K562 (cell line): ENCODE data around the gene SLC2A4RG. TPM values are rescaled to one million over a fixed set of nuclear protein-coding genes. Genes with fewer than 3 reads are reported as not detected.

ENCODE experiments used
- ATAC-seq: fragments of 200-7000 bp; cut with Tn5 transposase; 3 replicates; pipeline ENCODE4 v1.9.1; 2020; ENCODE audit warnings: moderate library complexity
- BruUV-seq: library from RNA; stranded (reverse); fragments of 400-500 nt; replicated peaks from 2 replicates; lab custom pipeline; 2021; lab: Mats Ljungman, UMichigan
- CTCF ChIA-PET: fragments of 300-600 bp; formaldehyde crosslinking; extraction: SDS; loops from one replicate; lab custom pipeline; 2021; ENCODE audit warnings: low intra/inter-chr PET ratio; lab: Yijun Ruan, JAX
- POLR2A ChIA-PET: fragments of 300-600, 350-650 bp; sonication (Branson Sonifier 250); formaldehyde crosslinking; extraction: SDS; loops from one replicate; lab custom pipeline; 2021; ENCODE audit warnings: antibody characterized with exemption, inconsistent platforms; lab: Yijun Ruan, JAX
- DNase-seq, 4 experiments: peaks; one replicate each; pipeline versions ENCODE4 v3.0.0 to v3.0.0-alpha.2; 2011 to 2018; ENCODE audit warnings: low spot score in 3 of 4, mixed read lengths in 3 of 4; ENCODE audit errors: extremely low read depth in 1 of 4
- FAIRE-seq: peaks from 2 replicates; lab custom pipeline; 2011; peaks lifted over from hg19 to GRCh38; lab: Jason Lieb, UNC
- H2AFZ ChIP-seq: 2 replicates; pipeline ENCODE4 v1.6.0; 2011; ENCODE audit warnings: low read depth, low read length, control low read depth, inconsistent platforms
- H3K27ac ChIP-seq: fragments of 200-600 bp; 3 replicates; pipeline ENCODE4 v1.8.0; 2011; ENCODE audit warnings: low read depth, mild to moderate bottlenecking, control low read depth, inconsistent platforms, low read length, moderate library complexity, mixed read lengths; ENCODE audit errors: extremely low read depth
- H3K27me3 ChIP-seq, 2 experiments: fragments of 300-600 bp in 1 of 2; 2 replicates in 1 of 2; 3 replicates in 1 of 2; pipeline versions ENCODE4 v1.6.0 to v1.8.0; 2011; ENCODE audit warnings: inconsistent platforms in 2 of 2, low read length in 2 of 2, mild to moderate bottlenecking in 1 of 2, mixed read lengths in 1 of 2, moderate library complexity in 1 of 2; ENCODE audit not compliant: control insufficient read depth in 2 of 2, insufficient read depth in 2 of 2
- H3K36me3 ChIP-seq: fragments of 300-600 bp; 3 replicates; pipeline ENCODE4 v1.8.0; 2011; ENCODE audit warnings: mild to moderate bottlenecking, low read length, inconsistent platforms; ENCODE audit not compliant: control insufficient read depth, insufficient read depth
- H3K4me1 ChIP-seq, 2 experiments: fragments of 200-600 bp in 1 of 2; replicated peaks in 1 of 2; 2 replicates in 1 of 2; 3 replicates in 1 of 2; pipeline versions ENCODE4 v1.5.1 to v1.8.0; 2011; ENCODE audit warnings: inconsistent platforms in 2 of 2, low read length in 2 of 2, mild to moderate bottlenecking in 1 of 2, mixed read lengths in 1 of 2, moderate library complexity in 1 of 2; ENCODE audit not compliant: control insufficient read depth in 2 of 2, insufficient read depth in 2 of 2
- H3K4me2 ChIP-seq: 2 replicates; pipeline ENCODE4 v1.6.1; 2011; ENCODE audit warnings: low read length, control low read depth, inconsistent platforms, mixed read lengths; ENCODE audit not compliant: insufficient read depth
- H3K4me3 ChIP-seq: fragments of 200-600 bp; sonication (generic), shearing (Covaris generic); 2 replicates; pipeline ENCODE4 v1.5.1; 2016; ENCODE audit warnings: control low read depth, inconsistent platforms
- H3K79me2 ChIP-seq: fragments of 200-600 bp; 3 replicates; pipeline ENCODE4 v1.8.0; 2011; ENCODE audit warnings: low read length, inconsistent platforms; ENCODE audit not compliant: control insufficient read depth, insufficient read depth
- H3K9ac ChIP-seq, 2 experiments: 2 replicates each; pipeline versions ENCODE4 v1.6.0 to v1.6.1; 2011; ENCODE audit warnings: low read depth in 2 of 2, low read length in 2 of 2, control low read depth in 1 of 2, inconsistent platforms in 1 of 2, mild to moderate bottlenecking in 1 of 2, mixed read lengths in 1 of 2; ENCODE audit not compliant: insufficient read depth in 1 of 2
- H3K9me1 ChIP-seq: one replicate; pipeline ENCODE4 v1.6.0; 2011; ENCODE audit warnings: inconsistent platforms, mild to moderate bottlenecking, low read length, moderate library complexity; ENCODE audit not compliant: control insufficient read depth, insufficient read depth
- H3K9me3 ChIP-seq: replicated peaks from 2 replicates; pipeline ENCODE4 v1.5.1; 2011; ENCODE audit warnings: low read depth, low read length, inconsistent platforms; ENCODE audit not compliant: control insufficient read depth, insufficient read depth
- H4K20me1 ChIP-seq: replicated peaks from 2 replicates; pipeline ENCODE4 v1.6.1; 2011; ENCODE audit warnings: low read length, inconsistent platforms, mixed read lengths; ENCODE audit not compliant: control insufficient read depth, insufficient read depth
- POLR2A ChIP-seq: fragments of 450-650 bp; conservative IDR thresholded peaks from 2 replicates; pipeline ENCODE4 v1.6.1; 2016
- RHOXF2B ChIP-seq: fragments of 250-450 bp; sonication (Bioruptor Pico); conservative IDR thresholded peaks from 2 replicates; pipeline ENCODE4 v1.5.1; 2021
- WGBS: fragments of 100-300 bp; shearing (Covaris generic); methylation state at CpG from one replicate; pipeline ENCODE4 v1.1.6; 2016; ENCODE audit warnings: low coverage, mixed read lengths; ENCODE audit not compliant: insufficient coverage; ENCODE audit errors: missing lambda C conversion rate; 5-methylcytosine and 5-hydroxymethylcytosine counted together
- in situ Hi-C: fragments of 300-500 bp; cut with MboI; formaldehyde crosslinking; loops from 4 replicates; pipeline ENCODE4 v1.15.0; 2018; ENCODE audit warnings: inconsistent platforms, mixed read lengths
- intact Hi-C: fragments of 100-400 bp; cut with micrococcal nuclease; formaldehyde crosslinking; loops from 2 replicates; pipeline ENCODE4 v1.14.2; 2022
- polyA plus RNA-seq, 8 experiments: library from polyadenylated mRNA; depleted of rRNA in 4 of 8; stranded (reverse) in 5 of 8; unstranded in 3 of 8; fragments of >200 nt; fragmentation: Nextera tagmentation in 2 of 8; fragmentation: Illumina TruSeq in 1 of 8; extraction: Ambion mirVana in 2 of 8; extraction: Trizol in 1 of 8; gene quantifications; 2 replicates each; pipeline versions ENCODE4 v1.2.1 to v1.2.3, GENCODE V29; 2011 to 2014; ENCODE audit warnings: inconsistent platforms in 1 of 8, missing spikeins in 1 of 8
- total RNA-seq, 7 experiments: library from RNA; depleted of rRNA in 6 of 7; stranded (reverse); fragments of >200 nt in 6 of 7; fragmentation: Illumina TruSeq in 2 of 7; extraction: Trizol in 2 of 7; gene quantifications; 2 replicates each; pipeline versions ENCODE4 v1.2.1 to v1.2.3, GENCODE V29; 2011 to 2021; ENCODE audit warnings: low replicate concordance in 1 of 7
- TF ChIP-seq, protein P1 (sequence below), 2 experiments: fragments of 450-650 bp; IDR thresholded peaks; 2 replicates each; pipeline ENCODE4 v1.6.1; 2016

SLC2A4RG gene
- total and polyA plus RNA-seq, 9 of the 15 experiments (the other 6 are each of a cell fraction or from before 2014, with no cell fraction given) = 0.34 to 97.3 (median 26.5) TPM

DNA sequence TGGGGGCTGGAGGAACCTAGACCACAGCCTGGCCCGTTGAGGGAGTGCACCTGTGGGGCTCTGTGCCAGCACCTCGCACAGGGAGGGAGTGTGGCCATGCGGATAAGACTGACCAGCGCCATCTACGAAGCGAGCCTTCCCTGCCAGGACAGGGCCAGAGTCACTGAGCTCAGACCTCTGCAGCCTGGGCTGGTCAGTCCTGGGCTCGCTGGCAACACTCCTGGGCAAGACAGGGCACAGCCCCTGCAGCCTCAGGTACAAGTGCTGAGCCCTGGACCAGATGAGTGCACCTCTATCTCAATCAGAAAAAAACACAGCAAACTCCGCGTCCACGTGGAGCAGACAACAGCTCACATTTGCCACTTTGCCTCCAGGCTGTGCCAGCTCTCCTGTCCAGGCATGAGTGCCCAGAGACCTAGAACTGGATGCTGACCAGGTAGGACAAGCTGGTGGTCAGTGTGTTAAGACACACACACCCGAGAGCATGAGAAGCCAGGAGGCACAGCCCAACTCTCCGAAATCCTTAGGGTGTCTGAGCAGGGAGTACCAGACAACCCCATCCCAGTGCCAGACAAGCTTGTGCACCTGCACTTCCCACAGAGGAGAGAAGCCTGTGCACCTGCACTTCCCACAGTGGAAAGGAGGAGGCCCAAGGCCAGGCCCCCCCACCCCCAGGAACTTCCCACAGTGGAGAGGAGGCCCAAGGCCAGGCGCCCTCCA lies 36.7 kb upstream of the SLC2A4RG start:
- H2AFZ ChIP-seq = no peak overlapping the region
- H3K4me1 ChIP-seq = peaks cover 15 to 81% of the 10 kb centered on the region in 2 experiments
- in situ Hi-C loops = no loop called here
- intact Hi-C loops = loop anchor here (10.0 kb wide), 2 partner anchors 82 to 168 kb away; partner anchors contain the start of gene PTK6
- no peak overlapping the region for H3K4me2 ChIP-seq
- CTCF ChIA-PET = no interaction called here
- no peaks in the 10 kb centered on the region for H3K9me1 ChIP-seq
- H3K27me3 ChIP-seq = no peaks in the 10 kb centered on the region
- TF ChIP-seq, protein P1, sequence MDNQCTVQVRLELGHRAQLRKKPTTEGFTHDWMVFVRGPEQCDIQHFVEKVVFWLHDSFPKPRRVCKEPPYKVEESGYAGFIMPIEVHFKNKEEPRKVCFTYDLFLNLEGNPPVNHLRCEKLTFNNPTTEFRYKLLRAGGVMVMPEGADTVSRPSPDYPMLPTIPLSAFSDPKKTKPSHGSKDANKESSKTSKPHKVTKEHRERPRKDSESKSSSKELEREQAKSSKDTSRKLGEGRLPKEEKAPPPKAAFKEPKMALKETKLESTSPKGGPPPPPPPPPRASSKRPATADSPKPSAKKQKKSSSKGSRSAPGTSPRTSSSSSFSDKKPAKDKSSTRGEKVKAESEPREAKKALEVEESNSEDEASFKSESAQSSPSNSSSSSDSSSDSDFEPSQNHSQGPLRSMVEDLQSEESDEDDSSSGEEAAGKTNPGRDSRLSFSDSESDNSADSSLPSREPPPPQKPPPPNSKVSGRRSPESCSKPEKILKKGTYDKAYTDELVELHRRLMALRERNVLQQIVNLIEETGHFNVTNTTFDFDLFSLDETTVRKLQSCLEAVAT (IDR thresholded peaks at IDR 0.05) = no peak
- TF ChIP-seq RHOXF2B (CRISPR knock-in tag) (no peak), POLR2A (peak; percentile 50; the same call in 1 of the 2 replicates)
- H3K36me3 ChIP-seq = peaks cover 39% of the 10 kb centered on the region
- H4K20me1 ChIP-seq = peaks cover 16% of the 10 kb centered on the region
- WGBS = 78% methylated on average over 12 of the region's 13 CpGs
- FAIRE-seq (no peak), ATAC-seq (no peak), DNase-seq (peak in 2 of 4 experiments; percentile 3 to 8)
- H3K4me3 ChIP-seq = no peak overlapping the region
- no TSS peak for BruUV-seq
- peak overlapping the region in 1 of 2 experiments; percentile 36; a peak in 1 of 4 replicates for H3K9ac ChIP-seq
- POLR2A ChIA-PET = interaction anchor here (0.7 to 0.8 kb wide), 2 partner anchors 78 to 167 kb away, joined by 3 read pairs; no protein-coding TSS in a partner anchor
- H3K9me3 ChIP-seq = no peaks in the 10 kb centered on the region
- H3K79me2 ChIP-seq = peaks cover 30% of the 10 kb centered on the region
- H3K27ac ChIP-seq = no peak overlapping the region
